Glutamatergic neuron (in vitro differentiated cells): Measurements from ENCODE around the gene SCGB1C2. TPM values are rescaled to one million over a fixed set of nuclear protein-coding genes. Genes with fewer than 3 reads are reported as not detected.
"Not testable (repeated sequence)": the region's sequence is repeated elsewhere in the genome, so short reads cannot be mapped to it uniquely, and the experiment has no call there.

ENCODE experiments used
- DNase-seq: peaks from one replicate; pipeline ENCODE4 v3.0.0; 2022
- H3K27ac Mint-ChIP-seq: one replicate; pipeline ENCODE4 v1.8.0; 2020; ENCODE audit warnings: mild to moderate bottlenecking, mixed read lengths, inconsistent platforms; ENCODE audit not compliant: unreplicated experiment
- H3K27me3 Mint-ChIP-seq: one replicate; pipeline ENCODE4 v1.8.0; 2020; ENCODE audit warnings: mild to moderate bottlenecking, moderate library complexity, mixed read lengths, inconsistent platforms; ENCODE audit not compliant: unreplicated experiment
- H3K36me3 Mint-ChIP-seq: one replicate; pipeline ENCODE4 v1.8.0; 2020; ENCODE audit warnings: mild to moderate bottlenecking, mixed read lengths, inconsistent platforms; ENCODE audit not compliant: unreplicated experiment
- H3K4me1 Mint-ChIP-seq: one replicate; pipeline ENCODE4 v1.8.0; 2020; ENCODE audit warnings: mild to moderate bottlenecking, low read depth, mixed read lengths, inconsistent platforms; ENCODE audit not compliant: unreplicated experiment
- H3K4me3 Mint-ChIP-seq: one replicate; pipeline ENCODE4 v1.8.0; 2020; ENCODE audit warnings: mild to moderate bottlenecking, mixed read lengths, inconsistent platforms; ENCODE audit not compliant: unreplicated experiment
- H3K9me3 Mint-ChIP-seq: one replicate; pipeline ENCODE4 v1.8.0; 2020; ENCODE audit warnings: mild to moderate bottlenecking, moderate library complexity, mixed read lengths, inconsistent platforms; ENCODE audit not compliant: unreplicated experiment
- long read RNA-seq: library from polyadenylated mRNA; unstranded; transcript quantifications from one replicate; pipeline ENCODE4 v2.0.0, GENCODE V29; 2020; ENCODE audit not compliant: unreplicated experiment
- total RNA-seq: library from RNA; stranded (reverse); fragmentation: NEBNext Ultra II Directional; extraction: Animal tissue kit (Norgen Biotek cat#: 25700); gene quantifications from one replicate; pipeline ENCODE4 v1.2.1, GENCODE V29; 2021; ENCODE audit not compliant: unreplicated experiment
- TF ChIP-seq, protein P1 (sequence below): fragments of 200-600 bp; sonication (generic); IDR thresholded peaks from one replicate; pipeline ENCODE4 v1.5.0; 2021; ENCODE audit not compliant: partially characterized antibody, unreplicated experiment

SCGB1C2 gene
- not detected for total RNA-seq
- long read RNA-seq: 0 reads

DNA sequence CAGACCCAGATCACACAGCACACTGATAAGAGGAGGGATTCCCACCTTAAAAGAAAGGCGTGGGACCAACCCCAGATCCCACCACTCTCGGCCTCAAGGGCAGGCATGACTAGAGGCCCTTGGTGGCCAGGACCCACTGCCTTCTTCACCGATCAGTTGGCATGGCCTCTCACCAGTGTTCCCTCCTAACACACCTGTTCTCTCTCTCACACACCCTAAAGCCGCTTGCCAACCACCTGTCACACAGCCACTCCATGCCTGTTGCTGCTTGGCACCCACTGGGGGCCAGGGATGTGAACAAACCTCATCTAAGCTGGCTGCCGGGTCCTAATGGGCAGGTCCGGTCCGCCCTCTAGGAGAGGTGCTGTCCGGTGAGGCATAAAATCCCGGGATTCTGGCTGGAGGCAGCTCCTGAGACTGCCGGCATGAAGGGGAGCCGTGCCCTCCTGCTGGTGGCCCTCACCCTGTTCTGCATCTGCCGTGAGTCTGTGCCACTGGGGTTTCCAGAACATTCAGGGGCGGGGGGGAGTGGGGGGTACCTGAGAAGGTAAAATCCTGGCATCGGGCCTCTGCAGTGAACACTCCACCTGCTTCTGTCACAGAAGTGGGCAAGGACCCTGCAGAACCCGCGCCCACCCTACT is at the start of gene SCGB1C2:
Gene SCGB1C2, plus strand, starts transcription at position 404 of the 642 bp plus-strand sequence. Its CDS starts 22 bp downstream, at position 426.
- H3K27ac Mint-ChIP-seq, H3K4me1 Mint-ChIP-seq, H3K4me3 Mint-ChIP-seq, H3K9me3 Mint-ChIP-seq, H3K27me3 Mint-ChIP-seq, DNase-seq, H3K36me3 Mint-ChIP-seq: not testable (repeated sequence)

DNA sequence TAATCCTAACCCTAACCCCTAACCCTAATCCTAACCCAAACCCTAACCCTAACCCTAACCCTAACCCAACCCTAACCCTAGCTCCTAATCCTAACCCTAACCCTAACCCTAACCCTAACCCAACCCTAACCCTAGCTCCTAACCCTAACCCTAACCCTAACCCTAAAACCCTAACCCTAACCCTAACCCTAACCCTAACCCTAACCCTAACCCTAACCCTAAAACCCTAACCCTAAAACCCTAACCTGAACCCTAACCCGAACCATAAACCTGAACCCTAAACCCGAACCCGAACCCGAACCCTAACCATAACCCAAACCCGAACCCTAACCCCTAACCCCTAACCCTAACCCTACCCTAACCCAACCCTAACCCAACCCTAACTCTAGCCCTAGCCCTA is 24.3 kb upstream of the SCGB1C2 start:
- DNase-seq, H3K4me3 Mint-ChIP-seq, H3K36me3 Mint-ChIP-seq, H3K4me1 Mint-ChIP-seq, H3K9me3 Mint-ChIP-seq, H3K27me3 Mint-ChIP-seq, H3K27ac Mint-ChIP-seq: not testable (repeated sequence)

DNA sequence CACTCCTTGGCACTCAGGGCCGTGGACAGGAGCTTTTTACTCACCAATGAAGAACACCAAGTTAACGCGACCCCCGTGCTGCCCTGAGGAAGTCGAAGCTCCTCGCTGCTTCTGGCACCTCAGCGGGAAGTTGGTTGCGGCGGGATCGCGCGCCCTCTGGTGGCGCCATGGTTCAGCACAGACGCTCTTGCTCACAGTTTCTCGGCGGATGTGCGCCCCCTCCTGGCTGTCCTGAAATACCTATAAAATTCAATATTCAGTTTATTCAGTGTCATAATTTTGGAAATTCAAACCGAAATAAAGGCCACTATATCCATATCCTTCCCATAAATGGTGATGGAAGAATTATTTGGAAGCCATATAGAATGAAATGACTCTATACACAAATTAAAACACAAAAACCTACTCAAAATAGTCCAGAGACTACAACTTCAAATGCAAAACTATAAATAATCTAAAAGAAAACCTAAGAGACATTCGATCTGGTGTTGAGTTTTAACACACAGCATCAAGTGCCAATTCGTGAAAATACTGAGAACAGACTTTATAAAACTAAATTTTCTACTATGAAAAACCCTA is 18.9 kb upstream of the SCGB1C2 start:
- not testable (repeated sequence) for H3K36me3 Mint-ChIP-seq, H3K9me3 Mint-ChIP-seq, H3K4me3 Mint-ChIP-seq, H3K27me3 Mint-ChIP-seq, H3K4me1 Mint-ChIP-seq, H3K27ac Mint-ChIP-seq
- TF ChIP-seq, protein P1, sequence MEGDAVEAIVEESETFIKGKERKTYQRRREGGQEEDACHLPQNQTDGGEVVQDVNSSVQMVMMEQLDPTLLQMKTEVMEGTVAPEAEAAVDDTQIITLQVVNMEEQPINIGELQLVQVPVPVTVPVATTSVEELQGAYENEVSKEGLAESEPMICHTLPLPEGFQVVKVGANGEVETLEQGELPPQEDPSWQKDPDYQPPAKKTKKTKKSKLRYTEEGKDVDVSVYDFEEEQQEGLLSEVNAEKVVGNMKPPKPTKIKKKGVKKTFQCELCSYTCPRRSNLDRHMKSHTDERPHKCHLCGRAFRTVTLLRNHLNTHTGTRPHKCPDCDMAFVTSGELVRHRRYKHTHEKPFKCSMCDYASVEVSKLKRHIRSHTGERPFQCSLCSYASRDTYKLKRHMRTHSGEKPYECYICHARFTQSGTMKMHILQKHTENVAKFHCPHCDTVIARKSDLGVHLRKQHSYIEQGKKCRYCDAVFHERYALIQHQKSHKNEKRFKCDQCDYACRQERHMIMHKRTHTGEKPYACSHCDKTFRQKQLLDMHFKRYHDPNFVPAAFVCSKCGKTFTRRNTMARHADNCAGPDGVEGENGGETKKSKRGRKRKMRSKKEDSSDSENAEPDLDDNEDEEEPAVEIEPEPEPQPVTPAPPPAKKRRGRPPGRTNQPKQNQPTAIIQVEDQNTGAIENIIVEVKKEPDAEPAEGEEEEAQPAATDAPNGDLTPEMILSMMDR: peak; percentile 59
- DNase-seq: peak; percentile 75

DNA sequence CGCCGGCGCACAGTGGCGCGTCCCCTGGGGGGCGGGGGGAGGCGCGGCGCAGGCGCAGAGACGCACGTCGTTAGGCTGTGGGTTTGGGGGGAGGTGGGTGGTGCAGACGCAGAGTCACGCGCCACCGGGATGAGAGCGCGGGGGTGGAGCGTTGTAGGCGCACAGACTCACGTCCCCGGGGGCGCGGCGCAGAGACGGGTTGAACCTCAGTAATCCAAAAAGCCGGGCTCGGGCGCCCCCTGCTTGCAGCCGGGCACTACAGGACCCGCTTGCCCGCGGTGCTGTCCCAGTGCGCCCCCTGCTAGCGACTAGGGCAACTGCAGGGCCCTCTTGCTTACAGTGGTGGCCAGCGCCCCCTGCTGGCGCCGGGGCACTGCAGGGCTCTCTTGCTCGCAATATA is 3.4 kb upstream of the SCGB1C2 start:
- H3K36me3 Mint-ChIP-seq, H3K4me3 Mint-ChIP-seq, H3K27ac Mint-ChIP-seq, H3K9me3 Mint-ChIP-seq, H3K27me3 Mint-ChIP-seq, H3K4me1 Mint-ChIP-seq: not testable (repeated sequence)
- peak; percentile 6 for DNase-seq

DNA sequence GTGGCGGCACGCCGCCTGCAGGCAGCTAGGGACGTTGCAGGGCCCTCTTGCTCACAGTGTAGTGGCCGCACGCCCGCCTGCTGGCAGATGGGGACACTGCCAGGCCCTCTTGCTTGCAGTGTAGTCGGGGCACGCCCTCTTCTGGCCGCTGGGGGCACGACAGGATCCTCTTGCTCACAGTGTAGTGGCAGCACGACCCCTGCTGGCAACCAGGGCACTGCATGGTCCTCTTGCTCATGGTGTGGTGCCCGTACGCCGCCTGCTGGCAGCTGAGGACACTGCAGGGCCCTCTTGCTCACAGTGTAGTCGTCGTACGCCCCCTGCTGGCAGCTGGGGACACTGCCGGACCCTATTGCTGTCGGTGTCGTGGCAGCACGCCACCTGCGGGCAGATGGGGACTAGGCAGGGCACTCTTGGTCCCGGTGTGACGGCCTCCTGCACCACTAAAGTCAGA is 3.0 kb upstream of the SCGB1C2 start:
- not testable (repeated sequence) for H3K36me3 Mint-ChIP-seq, H3K4me3 Mint-ChIP-seq, H3K27ac Mint-ChIP-seq, H3K9me3 Mint-ChIP-seq, H3K4me1 Mint-ChIP-seq, H3K27me3 Mint-ChIP-seq
- DNase-seq: peak; percentile 44
- TF ChIP-seq, protein P1: peak; percentile 66

DNA sequence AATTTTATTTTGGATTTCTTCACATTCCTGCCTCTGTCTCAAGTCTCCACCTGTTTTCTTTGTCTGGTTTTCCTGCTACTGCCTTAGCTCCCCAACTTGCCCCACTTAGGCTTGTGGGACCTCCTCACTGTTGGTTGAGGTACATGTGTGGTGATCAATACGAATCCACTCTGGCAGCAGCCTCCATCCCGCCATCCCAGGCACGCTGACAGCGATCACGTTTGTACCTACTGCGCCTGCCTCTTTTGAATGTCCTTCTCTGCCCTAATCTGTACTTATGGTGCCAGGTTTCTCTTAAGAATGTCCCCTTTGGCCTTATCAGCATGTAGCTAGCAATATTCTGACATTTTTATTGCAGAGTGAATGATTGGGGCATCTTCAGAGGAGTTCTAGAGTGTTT is 2.3 kb upstream of the SCGB1C2 start:
- H3K27ac Mint-ChIP-seq, H3K36me3 Mint-ChIP-seq, H3K9me3 Mint-ChIP-seq, DNase-seq, H3K4me1 Mint-ChIP-seq, H3K4me3 Mint-ChIP-seq, H3K27me3 Mint-ChIP-seq: not testable (repeated sequence)

DNA sequence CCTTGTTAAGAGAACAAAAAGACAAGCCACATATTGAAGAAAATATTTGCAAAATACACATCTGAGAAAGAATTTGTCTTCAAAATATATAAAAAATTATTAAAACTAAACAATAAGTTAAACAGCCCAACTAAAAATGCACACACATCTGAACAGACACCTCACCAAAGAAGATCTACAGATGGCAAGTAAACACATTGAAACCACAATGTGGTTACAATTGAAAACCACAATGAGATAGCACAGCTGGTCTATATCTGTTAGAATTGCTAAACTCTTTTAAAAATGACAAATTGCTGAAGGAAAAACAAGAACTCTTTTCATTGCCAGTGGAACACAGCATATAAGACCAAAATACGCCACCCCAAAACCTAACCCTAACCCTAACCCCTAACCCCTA is 1.5 kb upstream of the SCGB1C2 start:
- not testable (repeated sequence) for H3K36me3 Mint-ChIP-seq, DNase-seq, H3K4me3 Mint-ChIP-seq, H3K27me3 Mint-ChIP-seq, H3K4me1 Mint-ChIP-seq, H3K9me3 Mint-ChIP-seq, H3K27ac Mint-ChIP-seq
